ENCODE data around the gene TMEM255B.
"Not testable (repeated sequence)": the region's sequence is repeated elsewhere in the genome, so short reads cannot be mapped to it uniquely, and the experiment has no call there.

The TMEM255B gene

DNA sequence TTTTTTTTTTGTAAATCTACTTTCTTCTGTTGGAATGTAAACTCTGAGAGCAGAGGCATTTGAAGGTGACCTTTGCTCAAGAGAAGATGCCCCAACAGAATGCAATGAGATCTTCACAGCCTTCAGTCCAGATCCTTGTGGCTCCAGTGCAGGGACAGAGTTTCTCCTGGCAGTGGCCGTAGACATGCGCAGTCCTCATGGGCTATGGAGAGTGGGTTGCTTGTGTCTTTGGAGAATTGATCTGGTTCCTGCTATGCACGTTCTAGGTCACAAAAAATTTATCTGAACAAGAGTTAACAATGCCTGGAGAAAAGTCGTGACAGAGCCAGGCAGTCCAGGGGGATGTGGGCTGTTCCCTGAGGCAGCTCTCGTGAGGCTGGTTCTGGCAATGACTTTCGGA lies 30.1 kb downstream of the TMEM255B start:
- TF ChIP-seq EZH2 (IDR thresholded peaks at IDR 0.05; ENCODE audit: borderline replicate concordance, low read length) (no peak), CTCF (IDR thresholded peaks at IDR 0.05; ENCODE audit: low read length) (no peak)

DNA sequence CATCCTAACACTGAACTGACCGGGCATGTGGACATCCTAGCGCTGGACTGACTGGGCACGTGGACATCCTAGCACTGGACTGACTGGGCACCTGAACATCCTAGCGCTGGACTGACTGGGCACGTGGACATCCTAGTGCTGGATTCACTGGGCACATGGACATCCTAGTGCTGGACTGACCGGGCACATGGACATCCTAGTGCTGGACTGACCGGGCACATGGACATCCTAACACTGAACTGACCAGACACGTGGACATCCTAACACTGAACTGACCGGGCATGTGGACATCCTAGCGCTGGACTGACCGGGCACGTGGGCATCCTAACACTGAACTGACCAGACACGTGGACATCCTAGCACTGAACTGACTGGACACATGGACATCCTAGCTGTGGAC lies 30.9 kb downstream of the TMEM255B start:
- not testable (repeated sequence) for H2AFZ ChIP-seq (ENCODE audit: low read length); H3K9me2 ChIP-seq (ENCODE audit: low read depth, low read length); H3K4me1 ChIP-seq (ENCODE audit: insufficient read depth, low read length, severe bottlenecking); H3K79me2 ChIP-seq (ENCODE audit: insufficient read depth, low read length); H3K9ac ChIP-seq (ENCODE audit: low read length); H3K9me3 ChIP-seq (ENCODE audit: low read length); H3K36me3 ChIP-seq (ENCODE audit: insufficient read depth, low read length); H3F3A ChIP-seq (ENCODE audit: insufficient read depth, low read length); H3K4me3 ChIP-seq (ENCODE audit: low read depth, low read length, poor library complexity, severe bottlenecking); H3K27ac ChIP-seq (ENCODE audit: low read depth, low read length, poor library complexity, severe bottlenecking); H4K20me1 ChIP-seq (ENCODE audit: insufficient read depth, low read length); H3K4me2 ChIP-seq (ENCODE audit: low read length); H3K27me3 ChIP-seq (ENCODE audit: insufficient read depth, low read length)

More for the DNA sequence above, 30.1 kb downstream of the TMEM255B start:
- H2AFZ ChIP-seq (ENCODE audit: low read length) = no peak overlapping the region
- no peaks in the 10 kb centered on the region for H3K9me3 ChIP-seq (ENCODE audit: low read length)
- H4K20me1 ChIP-seq (ENCODE audit: insufficient read depth, low read length) = no peaks in the 10 kb centered on the region
- no peaks in the 10 kb centered on the region for H3K79me2 ChIP-seq (ENCODE audit: insufficient read depth, low read length)
- no peaks in the 10 kb centered on the region for H3K36me3 ChIP-seq (ENCODE audit: insufficient read depth, low read length)
- H3K4me3 ChIP-seq (ENCODE audit: low read depth, low read length, poor library complexity, severe bottlenecking) = no peak overlapping the region
- no peak overlapping the region for H3K9ac ChIP-seq (ENCODE audit: low read length)
- peaks cover 8% of the 10 kb centered on the region; the same call in 1 of the 2 replicates for H3K27me3 ChIP-seq (ENCODE audit: insufficient read depth, low read length)
- no peaks in the 10 kb centered on the region for H3F3A ChIP-seq (ENCODE audit: insufficient read depth, low read length)
- H3K4me2 ChIP-seq (ENCODE audit: low read length) = no peak overlapping the region
- no peaks in the 10 kb centered on the region for H3K9me2 ChIP-seq (ENCODE audit: low read depth, low read length)
- H3K4me1 ChIP-seq (ENCODE audit: insufficient read depth, low read length, severe bottlenecking) = no peaks in the 10 kb centered on the region
- H3K27ac ChIP-seq (ENCODE audit: low read depth, low read length, poor library complexity, severe bottlenecking) = no peak overlapping the region

GRCh38 chr13:113791226-113791625 lies 32.2 kb downstream of the TMEM255B start:
- Histone ChIP-seq H3K27ac (ENCODE audit: low read depth, low read length, poor library complexity, severe bottlenecking) (no peak overlapping the region), H3F3A (ENCODE audit: insufficient read depth, low read length) (no peaks in the 10 kb centered on the region), H3K9me3 (ENCODE audit: low read length) (no peaks in the 10 kb centered on the region), H3K79me2 (ENCODE audit: insufficient read depth, low read length) (no peaks in the 10 kb centered on the region), H2AFZ (ENCODE audit: low read length) (no peak overlapping the region), H3K4me3 (ENCODE audit: low read depth, low read length, poor library complexity, severe bottlenecking) (no peak overlapping the region), H3K27me3 (ENCODE audit: insufficient read depth, low read length) (no peaks in the 10 kb centered on the region), H3K9ac (ENCODE audit: low read length) (no peak overlapping the region), H3K9me2 (ENCODE audit: low read depth, low read length) (no peaks in the 10 kb centered on the region), H3K36me3 (ENCODE audit: insufficient read depth, low read length) (no peaks in the 10 kb centered on the region), H3K4me2 (ENCODE audit: low read length) (no peak overlapping the region), H4K20me1 (ENCODE audit: insufficient read depth, low read length) (no peaks in the 10 kb centered on the region), H3K4me1 (ENCODE audit: insufficient read depth, low read length, severe bottlenecking) (no peaks in the 10 kb centered on the region)
- no peak for TF ChIP-seq EZH2 (IDR thresholded peaks at IDR 0.05; ENCODE audit: borderline replicate concordance, low read length)
- TF ChIP-seq CTCF (IDR thresholded peaks at IDR 0.05; ENCODE audit: low read length) = no peak

- H3K4me2 ChIP-seq (ENCODE audit: low read length) = no peak overlapping the region
- no peaks in the 10 kb centered on the region for H4K20me1 ChIP-seq (ENCODE audit: insufficient read depth, low read length)
- no peak for TF ChIP-seq EZH2 (IDR thresholded peaks at IDR 0.05; ENCODE audit: borderline replicate concordance, low read length)
- no peak for TF ChIP-seq CTCF (IDR thresholded peaks at IDR 0.05; ENCODE audit: low read length)
Measured at GRCh38 chr13:113791761-113792160, 32.7 kb downstream of the TMEM255B start.

More at GRCh38 chr13:113791761-113792160, 32.7 kb downstream of the TMEM255B start:
- Histone ChIP-seq H3K27ac (ENCODE audit: low read depth, low read length, poor library complexity, severe bottlenecking) (no peak overlapping the region), H2AFZ (ENCODE audit: low read length) (no peak overlapping the region), H3K27me3 (ENCODE audit: insufficient read depth, low read length) (no peaks in the 10 kb centered on the region), H3K4me3 (ENCODE audit: low read depth, low read length, poor library complexity, severe bottlenecking) (no peak overlapping the region), H3K36me3 (ENCODE audit: insufficient read depth, low read length) (no peaks in the 10 kb centered on the region), H3K9me2 (ENCODE audit: low read depth, low read length) (no peaks in the 10 kb centered on the region), H3F3A (ENCODE audit: insufficient read depth, low read length) (no peaks in the 10 kb centered on the region), H3K4me1 (ENCODE audit: insufficient read depth, low read length, severe bottlenecking) (no peaks in the 10 kb centered on the region), H3K9ac (ENCODE audit: low read length) (no peak overlapping the region), H3K79me2 (ENCODE audit: insufficient read depth, low read length) (no peaks in the 10 kb centered on the region), H3K9me3 (ENCODE audit: low read length) (no peaks in the 10 kb centered on the region)

Measured in OCI-LY1 (cell line).